NCI-H524 treated with DMSO at 0.1 percent for 48 hours (cell line): Measurements from ENCODE around the gene SVBP.

Experiments
- DNase-seq: peaks from one replicate; lab custom pipeline; 2025; lab: John Stamatoyannopoulos, UW

SVBP gene

DNA sequence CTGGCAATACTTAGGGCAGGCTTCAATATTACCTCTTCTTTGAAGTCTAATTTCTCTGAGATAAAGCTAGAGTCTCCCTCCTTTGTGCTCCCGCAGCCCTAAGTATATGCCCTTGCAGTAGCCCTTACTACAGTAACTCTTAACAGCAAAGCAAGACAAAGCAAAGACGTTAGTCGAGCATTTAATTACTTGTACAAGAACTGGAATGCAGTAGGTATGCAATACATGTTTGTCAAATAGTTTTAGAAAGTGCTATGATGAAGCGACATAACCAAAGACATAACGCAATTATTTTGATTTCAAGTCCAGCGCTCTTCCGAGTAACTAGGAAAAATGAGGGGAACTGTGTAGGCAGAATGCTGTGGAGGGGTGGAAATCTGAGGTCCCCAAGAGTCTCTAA is 51.9 kb downstream of the SVBP start:
- no peak for DNase-seq

GRCh38 chr1:42762269-42762668 is 54.9 kb downstream of the SVBP start:
- DNase-seq = no peak

- no peak for DNase-seq
Measured at GRCh38 chr1:42761567-42761966, 55.6 kb downstream of the SVBP start.

DNA sequence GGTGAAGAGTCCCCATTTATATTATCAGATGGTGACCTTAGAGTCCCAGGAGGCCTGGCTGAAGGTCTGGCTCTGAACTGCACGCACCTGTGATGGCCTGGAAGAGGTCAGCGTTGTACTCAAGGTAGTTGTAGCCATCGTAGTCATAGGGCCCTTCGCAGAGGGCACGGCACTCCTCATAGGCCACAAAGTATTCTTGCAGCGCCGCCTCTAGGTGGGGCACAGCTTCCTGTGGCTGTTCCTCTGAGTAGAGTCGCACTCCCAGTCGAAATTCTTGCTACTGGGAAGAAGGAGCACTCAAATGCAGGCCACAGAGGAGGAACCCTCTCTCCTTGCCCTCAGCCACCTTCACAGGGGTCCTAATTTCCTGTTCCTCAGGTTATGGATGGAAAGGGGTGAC is 58.1 kb downstream of the SVBP start:
- no peak for DNase-seq

DNA sequence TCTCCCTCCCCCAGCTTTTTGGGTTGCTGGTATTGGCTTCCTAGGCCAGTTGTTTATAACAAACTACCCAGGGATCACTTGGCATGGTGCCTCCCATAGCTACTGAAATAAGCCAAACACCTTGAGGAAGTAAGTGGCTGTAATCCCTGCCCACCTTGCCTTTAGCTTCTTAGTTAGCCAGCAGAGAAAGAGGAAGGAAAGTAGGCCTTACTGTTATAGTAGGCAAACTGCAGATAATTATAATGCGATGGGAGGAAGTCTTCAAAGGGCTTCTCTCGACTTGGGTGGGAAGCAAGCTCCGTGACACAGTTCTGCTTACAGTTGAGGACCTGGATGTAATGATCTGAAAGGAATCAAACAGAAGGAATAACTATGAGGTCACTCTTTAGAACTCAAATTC is 58.6 kb downstream of the SVBP start:
- no peak for DNase-seq

DNA sequence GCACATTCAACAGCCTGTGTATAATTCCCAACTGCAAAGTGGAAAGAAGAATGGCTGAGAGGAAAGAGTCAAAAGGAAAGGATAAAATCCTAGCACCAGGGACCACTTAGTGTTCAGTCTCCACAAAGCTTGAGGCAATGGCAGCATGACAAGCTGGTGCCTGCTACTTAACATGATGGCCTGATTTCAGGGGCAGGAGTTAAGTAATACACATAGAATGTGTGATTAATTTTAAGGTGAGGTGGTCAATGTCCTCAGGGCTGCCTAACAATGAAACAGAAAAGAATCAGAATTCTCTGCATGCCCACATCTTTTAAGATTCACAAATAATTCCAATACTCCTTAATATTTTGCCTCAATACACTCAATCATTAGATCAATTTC is 59.3 kb downstream of the SVBP start:
- DNase-seq = no peak
